Measurements from ENCODE around the gene RSRC1.

- TF ChIP-seq CTCF (IDR thresholded peaks at IDR 0.05) (no peak), POLR2A (IDR thresholded peaks at IDR 0.05) (no peak), POLR2AphosphoS5 (IDR thresholded peaks at IDR 0.05) (no peak)
Observed at GRCh38 chr3:158247288-158247687, 137.4 kb downstream of the RSRC1 start.
